ENCODE measurements around the gene MALRD1.

The MALRD1 gene

DNA sequence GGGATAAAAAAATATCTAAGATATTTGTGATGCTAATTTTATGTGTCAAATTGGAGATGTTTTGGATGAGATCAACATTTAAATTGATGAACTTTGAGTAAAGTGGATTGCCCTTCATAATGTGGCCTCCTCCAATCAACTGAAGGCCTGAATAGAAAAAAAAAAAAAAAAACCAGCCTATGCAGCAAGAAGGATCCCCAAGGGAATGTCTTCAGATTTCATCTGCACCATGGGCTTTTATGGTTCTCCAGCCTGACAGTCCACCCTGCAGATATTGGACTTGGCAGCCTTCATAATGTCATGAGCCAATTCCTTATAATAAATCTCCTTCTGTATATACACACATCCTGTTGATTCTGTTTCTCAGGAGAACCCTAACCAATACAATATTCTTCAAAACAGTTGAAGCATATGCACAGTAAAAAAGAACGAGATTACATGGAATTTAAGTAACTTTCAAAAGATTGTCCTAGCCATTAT, 450.7 kb downstream of the MALRD1 start:
- no peak for DNase-seq

- no peak for DNase-seq
These were observed 452.4 kb downstream of the MALRD1 start for GRCh38 chr10:19500959-19501358.

GRCh38 chr10:19505320-19506312, 457.0 kb downstream of the MALRD1 start:
- no peak for DNase-seq

- peak in 1 of 2 experiments; percentile 53 for DNase-seq
These were observed 461.6 kb downstream of the MALRD1 start for GRCh38 chr10:19510005-19510732.

DNA sequence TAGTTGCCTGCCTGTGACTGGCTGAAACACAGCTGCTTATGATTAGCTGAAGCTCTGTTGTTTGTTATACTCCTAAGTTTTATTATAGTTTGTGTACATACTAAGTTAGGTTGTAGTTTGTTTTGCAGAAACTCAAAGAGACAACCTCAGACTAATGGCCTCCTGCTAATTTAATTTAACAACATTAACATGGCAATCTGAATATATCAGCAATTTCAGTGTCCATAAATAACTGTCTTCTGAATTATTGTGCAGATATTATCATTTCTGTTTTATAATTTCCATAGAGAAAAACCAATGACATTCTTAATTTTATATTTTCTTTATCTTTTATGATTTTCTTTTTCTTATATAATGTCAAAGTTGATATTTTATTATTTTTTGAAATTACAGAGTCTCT, 469.5 kb downstream of the MALRD1 start:
- no peak for DNase-seq

- no peak for DNase-seq
These were observed 470.0 kb downstream of the MALRD1 start for GRCh38 chr10:19518632-19519031.

DNA sequence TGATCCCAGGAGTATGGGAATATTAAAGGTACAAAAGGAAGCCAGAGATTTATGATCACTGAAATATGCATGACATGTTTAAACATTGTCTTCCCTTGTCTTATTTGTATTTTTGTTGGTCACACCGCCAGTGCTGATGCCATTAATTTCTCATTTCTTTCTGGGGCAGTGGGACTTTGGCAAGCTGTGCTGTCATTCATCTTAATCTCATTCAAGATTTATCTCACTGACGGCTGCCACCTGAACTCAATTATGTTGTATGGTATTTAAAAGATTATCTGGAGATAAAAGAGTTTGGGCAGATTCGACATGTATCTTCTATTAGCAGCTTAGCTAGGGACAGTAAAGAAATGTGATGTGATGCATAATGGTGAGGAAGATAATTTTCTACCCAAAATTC, 482.7 kb downstream of the MALRD1 start:
- DNase-seq: peak; percentile 7 to 41

DNA sequence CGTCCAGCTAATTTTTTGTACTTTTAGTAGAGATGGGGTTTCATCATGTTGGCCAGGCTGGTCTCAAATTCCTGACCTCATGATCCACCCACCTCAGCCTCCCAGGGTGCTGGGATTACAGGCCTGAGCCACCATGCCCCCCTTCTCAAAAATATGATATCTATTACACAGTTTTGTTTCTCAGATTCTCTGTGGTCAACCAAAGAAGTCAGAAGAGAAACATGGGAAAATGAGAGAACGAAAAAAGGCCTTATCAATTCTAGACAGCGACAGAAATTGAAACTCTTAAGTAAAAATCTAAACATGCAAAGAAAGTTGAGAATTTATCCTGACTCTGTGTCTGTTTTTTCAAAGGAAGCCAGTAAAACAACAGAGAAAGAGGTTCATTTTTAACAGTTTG, 483.8 kb downstream of the MALRD1 start:
- DNase-seq: no peak

DNA sequence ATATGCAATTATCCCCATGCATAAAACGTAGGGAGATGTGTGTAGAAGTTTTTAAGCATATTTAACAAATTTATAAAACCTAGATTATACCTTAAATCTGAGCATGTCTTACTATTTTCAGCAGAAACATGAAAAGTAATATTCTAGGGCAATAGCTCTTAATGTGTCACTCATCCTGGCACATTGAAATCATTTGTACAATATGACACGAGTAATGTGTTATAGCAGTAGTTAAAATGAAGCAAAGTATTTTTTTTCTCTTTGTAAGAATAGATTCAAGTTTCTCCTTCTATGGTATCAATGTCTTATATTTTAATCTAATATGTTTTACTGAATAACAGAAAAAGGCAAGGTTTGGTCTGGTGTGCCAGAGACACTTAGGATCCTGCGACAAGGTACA, 492.7 kb downstream of the MALRD1 start:
- DNase-seq: no peak

DNA sequence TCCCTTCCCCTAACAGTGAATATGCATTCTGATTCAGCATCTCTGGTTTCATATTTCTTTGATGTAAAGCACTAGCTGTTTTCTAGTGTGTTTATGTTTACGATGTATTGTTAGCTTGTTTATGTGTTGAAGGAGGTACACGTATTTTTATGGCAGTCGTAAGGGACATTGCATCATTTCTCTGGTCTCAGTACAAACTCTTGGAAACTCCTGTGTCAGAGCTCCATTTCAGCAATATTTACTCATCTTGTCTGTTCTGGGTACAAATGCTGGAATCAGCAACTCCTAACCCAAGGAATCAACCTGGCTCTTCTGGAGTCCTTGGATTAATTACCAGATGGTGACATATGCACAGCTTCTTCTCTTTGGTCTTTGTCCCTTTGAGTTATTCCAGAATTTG, 497.6 kb downstream of the MALRD1 start:
- DNase-seq: no peak

DNA sequence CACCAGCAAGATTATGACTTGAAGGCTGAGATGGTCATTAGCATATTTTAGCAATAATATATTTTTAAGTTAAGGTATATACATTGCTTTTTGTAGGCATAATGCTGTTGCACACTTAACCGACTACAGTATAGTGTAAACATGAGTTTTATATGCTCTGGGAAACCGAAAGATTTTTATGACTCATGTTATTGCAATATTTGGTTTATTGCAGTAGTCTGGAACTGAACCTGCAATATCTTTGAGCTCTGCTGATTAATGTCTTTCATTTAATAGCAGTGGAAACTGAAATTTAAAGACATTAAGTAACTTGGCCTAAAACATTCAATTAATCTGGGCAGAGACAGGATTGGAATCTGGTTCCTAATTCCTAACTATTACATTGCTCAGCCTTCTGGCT, 500.9 kb downstream of the MALRD1 start:
- no peak for DNase-seq

GRCh38 chr10:19556666-19557065, 508.1 kb downstream of the MALRD1 start:
- no peak for DNase-seq

GRCh38 chr10:19561181-19561580, 512.6 kb downstream of the MALRD1 start:
- DNase-seq: no peak

DNA sequence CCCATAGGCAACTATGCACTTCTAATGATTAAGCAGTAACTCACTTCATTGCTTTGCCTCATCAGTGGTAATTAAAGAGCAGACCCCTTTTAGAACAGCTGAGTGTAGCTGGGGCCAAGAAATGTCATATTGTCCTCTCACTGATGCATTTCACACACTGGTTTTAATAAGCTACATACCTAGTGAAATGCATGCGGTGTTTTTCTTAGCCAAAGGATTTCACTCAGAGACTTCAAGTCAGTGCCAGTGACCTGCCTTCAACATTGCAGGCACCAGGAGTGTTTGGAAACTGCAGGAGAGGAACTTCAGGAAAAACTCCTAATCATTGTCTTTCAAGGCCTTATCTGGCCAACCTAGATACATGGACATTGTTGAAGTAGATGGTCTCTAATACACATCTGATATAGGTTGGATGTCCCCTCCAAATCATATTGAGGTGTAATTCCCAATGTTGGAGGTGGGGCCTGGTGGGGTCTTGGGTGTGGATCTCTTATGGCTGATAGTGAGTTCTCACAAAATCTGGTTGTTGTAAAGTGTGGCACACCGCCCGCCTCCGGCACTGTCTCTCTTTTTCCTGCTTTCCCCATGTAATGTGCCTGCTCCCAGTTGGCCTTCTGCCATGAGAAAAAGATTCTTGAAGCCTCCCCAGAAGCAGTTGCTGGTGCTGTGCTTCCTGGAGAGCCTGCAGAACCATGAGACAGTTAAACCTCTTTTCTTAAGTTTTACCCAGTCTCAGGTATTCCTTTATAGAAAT, 515.0 kb downstream of the MALRD1 start:
- no peak for DNase-seq

GRCh38 chr10:19570120-19570519, 521.5 kb downstream of the MALRD1 start:
- no peak for DNase-seq

DNA sequence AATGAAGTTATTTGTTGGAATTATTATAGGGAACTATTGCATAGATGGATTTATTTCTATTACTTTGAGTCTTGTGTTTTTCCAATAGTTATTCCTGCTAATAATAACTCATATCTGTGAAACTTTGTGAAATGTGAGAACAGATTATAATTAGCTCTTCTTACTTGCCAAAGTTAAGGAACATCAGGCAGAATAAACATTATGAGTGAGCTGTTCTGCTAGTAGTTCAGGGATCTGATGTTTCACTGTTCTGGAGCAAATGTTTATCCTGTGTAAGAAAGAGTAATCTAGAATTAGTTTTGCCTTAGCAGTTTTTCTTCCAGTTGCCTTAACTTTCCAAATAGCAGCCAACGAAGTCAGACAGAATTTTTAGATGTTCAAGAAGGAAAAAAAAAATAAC, 522.4 kb downstream of the MALRD1 start:
- no peak for DNase-seq

DNA sequence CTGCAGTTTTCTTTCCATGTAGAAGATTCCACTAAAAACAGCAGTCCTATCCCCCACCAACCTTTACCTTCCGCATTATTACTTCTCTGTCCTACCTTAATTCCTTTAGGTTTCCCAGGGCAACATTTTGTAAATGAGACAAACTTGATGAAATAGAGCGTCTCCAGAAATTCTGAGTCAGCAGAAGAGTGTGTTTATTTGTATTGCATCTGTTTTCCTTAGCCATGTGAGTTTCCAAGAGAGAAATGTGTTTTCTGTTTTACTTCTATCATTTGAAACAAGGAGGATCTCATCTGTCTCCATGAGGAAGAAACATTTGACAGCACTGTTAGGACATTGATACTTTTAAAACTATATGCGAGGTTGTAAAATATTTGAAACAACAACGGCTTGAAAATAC, 523.5 kb downstream of the MALRD1 start:
- DNase-seq: no peak

GRCh38 chr10:19576576-19576975, 528.0 kb downstream of the MALRD1 start:
- peak in 1 of 2 experiments; percentile 26 for DNase-seq

GRCh38 chr10:19577381-19577780, 528.8 kb downstream of the MALRD1 start:
- no peak for DNase-seq

DNA sequence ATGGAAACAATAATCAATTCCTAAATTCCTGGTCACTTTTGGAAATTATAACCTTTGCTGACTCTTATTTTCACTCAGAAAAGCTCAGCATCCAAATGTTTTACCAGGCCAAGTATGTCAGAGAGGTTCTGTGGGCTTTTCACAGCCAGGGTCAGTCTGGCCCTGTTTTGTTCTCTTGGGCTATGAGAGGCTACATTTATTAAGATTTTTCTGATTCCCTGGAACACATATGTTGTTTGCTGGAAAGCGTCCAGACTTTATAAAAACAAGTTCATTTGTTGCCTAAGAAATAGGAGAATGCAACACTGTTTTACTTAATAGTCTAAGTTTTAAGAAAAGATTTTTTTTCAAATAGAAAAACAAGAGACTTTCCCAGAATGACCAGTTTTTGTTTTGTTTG, 529.2 kb downstream of the MALRD1 start:
- no peak for DNase-seq

GRCh38 chr10:19578571-19578970, 530.0 kb downstream of the MALRD1 start:
- DNase-seq: no peak

GRCh38 chr10:19579761-19580545, 531.4 kb downstream of the MALRD1 start:
- no peak for DNase-seq
